HG02798 (cell line): ENCODE data around the gene FAAP20.
A peak's percentile ranks its signal among the peaks of the same experiment; 100 is the strongest.

Experiments
- ATAC-seq: cut with Tn5 transposase; IDR thresholded peaks from one replicate; pipeline ENCODE4 v1.9.1; 2021; ENCODE audit warnings: mild to moderate bottlenecking; ENCODE audit not compliant: unreplicated experiment, poor library complexity

Gene FAAP20

GRCh38 chr1:2198571-2198970 lies 4.0 kb upstream of the FAAP20 start:
- no peak for ATAC-seq

GRCh38 chr1:2197707-2198165 lies 3.2 kb upstream of the FAAP20 start:
- no peak for ATAC-seq

GRCh38 chr1:2196901-2197638 lies 2.5 kb upstream of the FAAP20 start:
- no peak for ATAC-seq

DNA sequence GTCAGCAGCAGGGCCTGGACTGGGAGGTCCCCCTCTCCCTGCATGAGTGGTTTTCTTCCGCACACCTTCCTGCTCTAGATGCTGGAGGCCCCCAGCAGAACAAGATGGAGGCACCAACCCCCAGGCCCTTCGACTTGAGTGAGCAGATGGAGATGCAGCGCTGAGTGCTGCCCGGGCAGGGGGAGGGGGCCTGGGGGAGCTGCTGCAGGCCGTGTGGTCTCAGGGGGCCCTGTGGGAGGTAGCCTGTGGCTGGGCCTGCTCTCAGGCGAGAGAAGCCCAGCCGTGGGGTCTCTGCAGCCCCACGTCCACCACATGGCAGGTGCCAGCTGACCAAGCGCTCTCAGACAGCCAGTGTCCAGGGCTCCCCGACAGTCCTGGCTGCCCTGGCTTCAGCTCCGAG lies 1.2 kb upstream of the FAAP20 start:
- ATAC-seq: no peak

- ATAC-seq: peak; percentile 61
These were observed 514 bp upstream of the FAAP20 start for GRCh38 chr1:2194898-2195673.

DNA sequence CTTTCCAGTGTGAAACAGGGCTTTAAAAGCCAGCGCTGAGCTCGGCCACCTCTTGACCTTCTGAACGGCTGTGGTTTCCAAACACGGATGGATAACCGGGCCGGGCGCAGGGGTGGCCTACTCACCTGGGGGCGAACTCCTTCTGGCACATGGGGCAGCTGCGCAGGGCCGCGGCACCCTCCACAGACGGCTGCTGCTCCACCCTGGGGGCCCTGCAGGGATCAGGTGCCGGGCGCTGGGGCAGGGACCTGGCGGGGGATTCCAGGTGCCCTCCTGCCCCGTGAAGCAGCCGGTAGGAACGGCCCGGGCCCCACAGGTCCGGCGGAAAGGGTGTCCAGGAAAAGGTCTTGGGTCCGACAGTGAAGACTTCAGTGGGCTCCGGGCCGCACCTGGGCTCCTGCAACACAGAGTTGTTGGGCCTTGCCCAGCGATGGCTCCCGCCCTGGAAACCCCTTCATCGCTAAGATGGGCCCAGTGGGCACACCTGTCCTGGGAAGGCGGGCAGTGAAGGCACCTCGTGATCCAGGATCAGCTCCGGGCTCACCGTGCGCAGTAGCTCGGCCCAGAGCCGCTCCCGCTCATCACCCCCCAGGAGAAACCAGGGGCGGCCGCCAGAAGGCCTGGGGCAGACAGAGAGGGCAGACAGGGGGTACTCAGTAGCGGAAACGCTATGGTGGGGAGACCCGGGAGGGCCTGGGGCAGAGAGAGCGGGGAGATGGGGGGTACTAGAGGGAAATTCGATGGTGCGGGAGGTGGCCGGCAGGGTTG lies 874 bp downstream of the FAAP20 start:
- no peak for ATAC-seq

- no peak for ATAC-seq
These were observed 2.3 kb downstream of the FAAP20 start for GRCh38 chr1:2192031-2192995.

GRCh38 chr1:2190491-2190976 lies 4.0 kb downstream of the FAAP20 start:
- ATAC-seq: no peak

DNA sequence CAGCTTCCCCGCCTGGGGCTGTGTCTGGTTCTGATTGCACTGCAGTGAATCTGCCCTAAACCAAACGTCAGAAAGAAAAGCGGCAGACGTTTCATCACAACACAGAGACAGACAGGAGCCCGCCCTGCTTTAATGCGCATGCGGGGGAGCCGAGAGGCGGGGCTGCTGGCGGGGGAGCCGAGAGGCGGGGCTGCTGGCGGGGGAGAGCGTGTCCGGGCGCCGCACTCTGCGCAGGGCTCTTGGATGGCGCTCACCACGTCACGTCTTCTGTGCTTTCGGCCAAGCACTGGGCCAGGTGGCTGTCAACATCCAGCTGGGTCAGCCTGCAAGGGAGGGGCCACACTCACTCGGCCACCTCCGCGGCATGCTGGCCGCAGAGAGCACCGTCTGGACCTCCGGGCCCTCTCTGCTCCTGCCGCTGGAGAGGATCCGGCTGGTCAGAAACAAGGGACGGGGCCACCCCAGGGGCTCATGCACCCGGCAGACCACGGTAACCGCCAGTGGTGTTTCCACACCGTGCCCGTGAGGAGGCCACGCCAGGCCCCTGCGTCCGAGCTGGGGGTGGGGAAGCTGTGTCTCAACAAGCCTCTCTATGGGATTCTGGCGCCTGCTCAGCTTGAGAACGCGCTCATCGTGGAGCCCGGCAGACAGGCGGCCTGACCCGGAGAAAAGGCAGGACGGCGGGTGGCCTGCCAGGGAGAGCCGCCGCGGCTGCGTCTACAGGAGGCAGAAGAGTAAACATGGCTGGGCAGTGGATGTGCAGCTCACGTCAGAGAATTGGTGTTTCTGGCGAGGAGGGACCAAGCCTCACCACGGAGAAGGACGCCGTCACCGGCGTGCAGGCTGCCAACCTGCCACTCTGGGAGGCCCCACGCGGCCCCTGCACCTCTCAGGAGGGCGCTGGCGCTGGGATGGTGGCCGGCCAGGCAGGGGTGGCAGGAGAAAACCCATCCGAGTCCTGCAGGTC lies 4.8 kb downstream of the FAAP20 start:
- ATAC-seq: peak; percentile 90

GRCh38 chr1:2188336-2188735 lies 6.2 kb downstream of the FAAP20 start:
- ATAC-seq: no peak

- ATAC-seq: no peak
These were observed 7.0 kb downstream of the FAAP20 start for GRCh38 chr1:2187619-2188018.

DNA sequence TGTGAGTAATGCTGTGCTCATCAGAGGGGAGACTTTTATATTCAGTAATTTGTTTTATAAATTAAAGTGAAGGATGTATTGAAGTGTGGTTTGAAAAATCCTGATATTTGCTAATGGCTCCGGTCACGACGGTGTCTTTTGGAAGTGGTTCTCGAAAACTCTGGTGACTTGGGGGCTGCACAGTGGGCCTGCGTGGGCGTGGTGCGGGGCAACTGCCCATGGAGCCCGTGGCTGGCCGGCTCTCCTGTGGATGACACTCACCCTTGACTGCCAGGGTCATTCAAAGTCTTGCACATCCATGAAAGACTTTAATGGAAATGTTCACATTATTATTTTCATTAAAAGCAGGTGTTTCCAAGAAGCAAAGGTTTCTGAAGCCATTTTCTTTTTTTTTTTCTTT lies 7.7 kb downstream of the FAAP20 start:
- ATAC-seq: no peak

- no peak for ATAC-seq
These were observed 8.4 kb downstream of the FAAP20 start for GRCh38 chr1:2185880-2186855.

GRCh38 chr1:2184934-2185333 lies 9.6 kb downstream of the FAAP20 start:
- no peak for ATAC-seq

- ATAC-seq: no peak
These were observed 10.0 kb downstream of the FAAP20 start for GRCh38 chr1:2184531-2184930.

DNA sequence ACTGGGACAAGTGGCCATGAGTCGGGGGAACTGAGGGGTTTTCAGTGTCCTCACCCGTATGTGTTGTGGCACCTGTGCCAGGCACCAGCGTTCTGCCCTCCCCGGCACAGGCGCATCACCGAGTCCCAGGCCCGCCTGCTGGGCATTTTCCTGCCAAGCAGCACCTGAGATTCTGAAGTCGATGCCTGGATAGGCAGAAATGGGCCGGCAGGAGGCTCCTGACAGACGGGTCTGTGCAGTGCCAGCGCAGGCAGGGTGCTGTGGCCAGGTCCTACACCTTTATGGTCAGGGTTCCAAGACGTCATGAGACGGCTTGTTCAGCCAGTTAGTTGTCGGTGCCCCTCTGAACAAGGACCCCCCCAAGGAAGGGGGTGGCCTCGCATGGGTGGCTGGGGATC lies 10.6 kb downstream of the FAAP20 start:
- ATAC-seq: no peak

- no peak for ATAC-seq
These were observed 12.2 kb downstream of the FAAP20 start for GRCh38 chr1:2182376-2182775.
